NK-92 (cell line): ENCODE data around the gene SFRP5.

Experiments used
- DNase-seq: peaks from one replicate; lab custom pipeline; 2025; ENCODE audit not compliant: unreplicated experiment; lab: John Stamatoyannopoulos, UW

The SFRP5 gene

GRCh38 chr10:97743169-97743943 is 28.4 kb downstream of the SFRP5 start:
- DNase-seq: no peak

GRCh38 chr10:97740613-97741012 is 31.2 kb downstream of the SFRP5 start:
- no peak for DNase-seq

GRCh38 chr10:97738616-97739015 is 33.2 kb downstream of the SFRP5 start:
- DNase-seq: no peak

- no peak for DNase-seq
Observed at GRCh38 chr10:97737770-97738265, 34.0 kb downstream of the SFRP5 start.

DNA sequence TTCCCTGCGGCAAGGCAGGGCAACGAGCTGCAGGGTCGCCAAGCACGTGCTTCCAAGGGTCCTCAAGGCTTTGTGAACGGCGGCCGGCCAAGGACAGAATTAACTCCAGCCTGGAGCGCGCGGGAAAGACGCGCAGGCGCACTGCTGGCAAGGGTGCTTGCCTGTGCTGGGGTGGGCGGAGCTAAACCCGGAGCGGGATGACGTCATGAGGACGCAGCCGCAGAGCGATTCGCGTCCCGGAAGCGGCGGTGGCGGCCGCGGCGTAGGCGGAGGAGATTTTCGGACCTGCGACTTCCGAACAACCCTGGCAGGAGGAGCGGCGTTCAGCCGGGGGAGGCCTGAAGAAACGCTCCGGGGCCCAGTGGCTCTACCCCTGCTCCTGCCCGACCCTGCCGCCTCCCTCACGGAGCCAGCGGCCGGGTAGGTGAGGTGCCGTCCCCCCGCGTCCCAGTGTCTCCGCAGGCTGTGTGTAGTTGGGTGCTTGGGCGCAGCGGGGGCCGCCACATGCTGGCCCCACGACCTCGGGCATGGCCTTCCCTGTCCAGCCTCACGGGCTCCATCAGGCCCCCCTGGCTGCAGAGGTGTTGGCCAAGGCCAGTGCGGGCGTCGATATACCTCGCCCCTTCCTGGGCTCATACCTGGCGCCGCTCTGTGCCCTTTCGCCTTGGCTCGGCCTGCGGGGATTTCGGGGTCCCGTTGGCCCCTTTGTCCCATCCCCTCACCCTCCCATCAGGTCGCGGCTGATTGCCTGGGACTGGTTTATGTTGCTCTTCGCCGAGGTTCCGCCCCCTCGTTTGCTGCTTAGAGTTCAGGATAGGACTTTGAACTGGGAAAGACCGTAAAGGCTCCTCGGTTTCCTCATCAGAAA is 34.7 kb downstream of the SFRP5 start, which contains the start of gene ZFYVE27:
Gene ZFYVE27 (plus strand): TSS at position 227 of the 868 bp plus-strand sequence. CDS start 1,350 bp downstream, outside the sequence.
- DNase-seq: peak; percentile 72

GRCh38 chr10:97736403-97736901 is 35.3 kb downstream of the SFRP5 start:
- DNase-seq: no peak

DNA sequence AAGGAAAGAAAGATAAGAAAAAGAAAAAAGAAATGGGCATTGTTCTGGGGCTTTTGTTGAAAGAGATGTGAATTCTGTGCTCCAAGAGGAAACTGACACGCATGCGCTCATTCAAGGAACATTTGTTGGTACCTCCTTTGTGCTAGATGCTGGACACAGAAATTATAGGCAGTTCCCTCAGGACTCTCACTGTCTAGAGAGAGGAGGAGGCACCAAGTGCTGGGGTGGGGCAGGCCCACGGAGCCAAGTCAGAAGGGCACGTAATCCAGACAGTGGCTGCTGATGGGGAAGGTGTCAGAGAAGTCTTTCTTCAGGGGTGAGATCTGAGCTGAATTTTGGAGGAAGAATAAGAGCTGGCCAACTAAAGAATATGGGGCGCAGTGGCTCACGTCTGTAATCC is 37.8 kb downstream of the SFRP5 start:
- DNase-seq: no peak

DNA sequence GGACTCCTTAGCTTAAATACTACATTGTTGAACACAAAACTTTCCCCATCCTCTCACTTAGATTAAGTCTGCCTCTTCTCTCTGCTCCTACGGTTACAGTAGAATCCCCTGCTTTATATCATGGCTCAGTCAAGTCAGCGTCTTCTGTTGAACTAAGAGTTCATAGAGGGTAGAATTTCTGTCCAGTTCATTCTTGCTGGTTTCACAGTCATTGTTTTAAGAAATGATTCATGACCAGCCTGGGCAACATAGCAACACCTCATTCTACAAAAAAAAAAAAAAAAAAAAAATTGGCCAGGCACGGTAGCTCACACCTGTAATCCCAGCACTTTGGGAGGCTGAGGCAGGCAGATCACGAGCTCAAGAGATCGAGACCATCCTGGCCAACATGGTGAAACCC is 38.5 kb downstream of the SFRP5 start:
- no peak for DNase-seq

GRCh38 chr10:97732052-97732359 is 39.8 kb downstream of the SFRP5 start:
- no peak for DNase-seq

DNA sequence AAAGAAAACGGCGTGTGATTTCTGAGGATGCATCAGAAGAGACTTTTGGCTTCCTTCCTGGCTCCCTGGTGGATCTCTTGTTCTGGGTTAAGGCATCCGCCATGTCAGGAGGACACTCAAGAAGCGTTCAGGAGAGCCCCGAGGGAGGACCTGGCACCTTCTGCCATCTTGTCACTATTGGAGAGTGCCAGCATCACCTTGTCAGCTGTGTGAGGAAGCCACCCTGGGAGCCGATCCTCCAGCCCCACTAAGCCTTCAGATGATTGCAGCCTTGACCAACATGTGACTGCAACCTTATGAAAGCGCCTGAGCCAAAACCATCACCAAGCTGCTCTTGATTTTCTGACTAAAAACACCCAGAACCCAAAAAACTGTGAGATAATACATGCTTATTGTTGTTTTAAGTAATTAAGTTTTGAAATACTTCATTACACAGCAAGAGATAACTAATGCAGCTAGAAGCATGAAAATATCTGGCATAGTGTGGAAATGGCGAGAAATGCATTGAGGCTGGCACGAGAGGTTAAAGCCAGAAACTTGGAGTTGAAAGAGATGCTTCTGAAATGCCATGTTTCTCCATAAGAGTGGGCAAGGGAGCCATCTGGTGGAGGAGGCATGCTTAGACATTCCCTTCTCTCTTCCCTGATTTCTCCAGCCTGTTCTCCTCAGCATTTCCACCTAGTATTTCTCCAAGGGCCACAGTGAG is 40.3 kb downstream of the SFRP5 start:
- DNase-seq: no peak

- DNase-seq: no peak
Observed at GRCh38 chr10:97729014-97729413, 42.8 kb downstream of the SFRP5 start.

GRCh38 chr10:97726636-97727178 is 45.1 kb downstream of the SFRP5 start:
- DNase-seq: no peak

DNA sequence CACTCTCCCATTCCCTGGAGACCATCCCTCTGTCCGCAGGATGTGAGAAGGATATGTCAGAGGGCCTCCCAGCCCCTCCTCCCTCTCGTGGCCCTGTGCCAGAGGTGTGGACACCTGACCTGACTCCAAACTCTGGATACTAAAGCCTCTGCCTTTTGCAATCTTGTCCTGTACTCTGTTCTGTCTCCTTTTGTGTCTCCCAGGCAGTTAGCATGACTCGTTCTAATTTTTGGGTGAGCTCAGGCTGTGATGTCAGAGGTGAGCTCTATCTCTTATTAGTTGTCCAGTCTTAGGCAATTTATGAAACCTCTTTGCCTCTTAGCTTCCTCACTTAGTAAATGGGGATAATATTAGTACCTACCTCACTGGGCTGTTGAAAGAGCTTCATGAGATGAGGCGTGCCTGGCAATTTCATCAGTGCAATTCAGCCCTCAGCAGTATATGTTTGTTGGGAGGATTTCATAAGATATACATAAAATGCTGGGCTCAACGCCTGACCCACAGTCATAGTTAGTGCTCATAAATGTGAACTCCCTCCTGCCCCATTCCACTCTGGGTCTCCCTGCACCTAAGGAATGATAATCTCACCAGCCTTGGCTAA is 47.4 kb downstream of the SFRP5 start:
- no peak for DNase-seq

- DNase-seq: no peak
Observed at GRCh38 chr10:97723001-97723400, 48.8 kb downstream of the SFRP5 start.

GRCh38 chr10:97721871-97722780 is 49.7 kb downstream of the SFRP5 start:
- DNase-seq: no peak

- no peak for DNase-seq
Observed at GRCh38 chr10:97719602-97720001, 52.2 kb downstream of the SFRP5 start.

GRCh38 chr10:97718659-97719142 is 53.1 kb downstream of the SFRP5 start:
- no peak for DNase-seq

GRCh38 chr10:97718178-97718577 is 53.6 kb downstream of the SFRP5 start:
- DNase-seq: no peak

DNA sequence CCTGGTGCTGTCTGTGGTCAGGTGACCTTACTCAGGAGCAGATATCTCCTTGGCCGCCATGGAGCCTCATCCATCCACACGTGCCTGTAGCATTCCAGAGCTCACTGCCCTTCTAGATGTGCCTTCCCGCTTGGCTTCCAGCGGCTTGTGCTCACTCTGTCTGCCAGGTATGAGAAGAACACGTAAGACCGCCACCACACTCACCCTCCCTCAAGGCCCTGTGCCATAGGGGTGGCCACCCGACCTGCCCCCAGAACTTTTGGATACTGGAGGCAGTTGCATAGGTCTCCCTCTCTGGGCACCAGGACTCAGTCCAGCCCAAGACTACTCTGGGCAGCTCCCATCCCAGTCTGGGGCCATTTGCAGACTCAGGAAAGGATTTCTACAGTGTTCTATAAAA is 54.2 kb downstream of the SFRP5 start:
- no peak for DNase-seq
